GM18867 (cell line): ENCODE data around the gene NPHS1.
"Not testable (repeated sequence)": the region's sequence is repeated elsewhere in the genome, so short reads cannot be mapped to it uniquely, and the experiment has no call there.

Source experiments
- ATAC-seq: cut with Tn5 transposase; IDR thresholded peaks from one replicate; pipeline ENCODE4 v1.9.1; 2021; ENCODE audit warnings: mild to moderate bottlenecking, moderate library complexity; ENCODE audit not compliant: unreplicated experiment

The NPHS1 gene

DNA sequence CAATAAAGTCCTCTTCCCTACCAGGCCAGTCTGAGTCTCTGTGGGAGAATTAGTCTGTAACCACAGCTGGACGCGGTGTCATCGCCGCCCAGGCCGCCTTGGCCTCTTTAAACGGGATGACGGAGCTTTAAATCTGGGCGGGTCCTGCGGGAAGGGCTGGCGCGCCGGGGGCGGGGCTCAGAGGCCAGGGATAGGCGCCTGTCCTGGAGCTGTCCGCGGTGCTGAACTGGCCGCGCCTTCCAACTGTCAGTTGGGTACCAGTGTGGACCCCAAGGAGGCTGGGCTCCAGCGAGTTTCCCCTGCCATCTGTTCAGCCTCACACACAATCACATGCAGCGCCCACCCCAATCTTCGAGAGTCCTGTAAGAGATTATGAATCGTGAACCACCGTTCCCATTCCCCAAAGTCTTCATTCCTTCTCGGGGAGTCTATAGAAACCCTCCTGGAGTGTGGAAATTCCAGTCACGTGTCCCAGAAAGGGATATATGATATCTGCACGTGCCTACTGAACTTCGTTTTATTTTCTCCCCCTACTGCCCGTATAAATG, 27.5 kb upstream of the NPHS1 start:
- no peak for ATAC-seq

DNA sequence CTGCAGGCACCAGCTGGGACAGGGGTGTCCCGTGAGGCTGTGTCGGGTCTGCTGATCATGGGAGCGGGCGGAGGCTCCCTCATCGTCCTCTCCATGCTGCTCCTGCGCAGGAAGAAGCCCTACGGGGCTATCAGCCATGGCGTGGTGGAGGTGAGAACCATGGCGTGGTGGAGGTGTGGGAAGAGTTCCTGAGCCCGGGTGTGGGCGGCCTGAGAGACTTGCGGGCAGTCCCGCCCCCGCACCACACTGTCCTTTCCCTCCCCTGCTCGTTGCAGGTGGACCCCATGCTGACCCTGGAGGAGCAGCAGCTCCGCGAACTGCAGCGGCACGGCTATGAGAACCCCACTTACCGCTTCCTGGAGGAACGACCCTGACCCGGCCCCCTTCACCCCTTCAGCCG, 26.8 kb upstream of the NPHS1 start:
- no peak for ATAC-seq

DNA sequence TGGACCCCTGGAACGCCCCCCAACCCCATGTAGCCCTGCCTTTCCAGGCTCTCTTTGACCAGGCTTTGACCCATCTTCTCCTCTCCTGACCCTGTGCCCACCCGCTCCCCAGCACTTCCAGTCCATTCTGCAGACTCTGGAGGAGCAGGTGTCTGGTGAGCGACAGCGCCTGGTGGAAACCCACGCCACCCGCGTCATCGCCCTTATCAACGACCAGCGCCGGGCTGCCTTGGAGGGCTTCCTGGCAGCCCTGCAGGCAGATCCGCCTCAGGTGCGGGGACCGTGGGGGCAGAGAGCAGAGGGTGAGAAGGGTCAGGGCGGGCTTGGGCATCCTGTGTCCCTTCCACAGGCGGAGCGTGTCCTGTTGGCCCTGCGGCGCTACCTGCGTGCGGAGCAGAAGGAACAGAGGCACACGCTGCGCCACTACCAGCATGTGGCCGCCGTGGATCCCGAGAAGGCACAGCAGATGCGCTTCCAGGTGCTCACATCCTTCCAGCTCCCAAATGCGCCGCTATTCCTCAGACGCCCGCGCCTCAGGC, 22.2 kb upstream of the NPHS1 start:
- no peak for ATAC-seq

DNA sequence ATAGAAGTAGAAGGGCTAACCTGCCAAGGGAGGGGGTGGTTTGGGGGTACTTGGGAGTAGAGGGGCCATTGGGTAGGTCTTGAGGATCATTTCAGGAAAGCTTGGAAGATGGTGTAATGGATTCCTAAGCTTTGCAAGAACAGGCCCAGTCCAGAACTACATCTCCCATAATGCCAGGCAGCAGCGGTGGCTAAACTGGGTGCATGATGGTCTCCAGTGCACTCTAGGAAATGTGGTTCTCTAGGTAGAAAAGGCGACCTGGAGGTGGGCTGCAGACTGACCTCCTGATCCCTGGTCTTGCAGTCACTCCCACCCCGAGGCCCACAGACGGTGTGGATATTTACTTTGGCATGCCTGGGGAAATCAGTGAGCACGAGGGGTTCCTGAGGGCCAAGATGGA, 19.9 kb upstream of the NPHS1 start:
- no peak for ATAC-seq

DNA sequence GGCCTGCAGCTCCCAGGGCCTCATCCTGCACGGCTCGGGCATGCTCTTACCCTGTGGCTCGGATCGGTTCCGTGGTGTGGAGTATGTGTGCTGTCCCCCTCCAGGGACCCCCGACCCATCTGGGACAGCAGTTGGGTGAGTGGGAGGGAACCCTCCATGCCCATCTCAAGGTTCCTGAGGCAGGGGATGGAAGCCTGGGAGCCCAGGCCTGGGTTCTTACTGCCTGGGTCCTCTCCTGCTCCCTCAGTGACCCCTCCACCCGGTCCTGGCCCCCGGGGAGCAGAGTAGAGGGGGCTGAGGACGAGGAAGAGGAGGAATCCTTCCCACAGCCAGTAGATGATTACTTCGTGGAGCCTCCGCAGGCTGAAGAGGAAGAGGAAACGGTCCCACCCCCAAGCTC, 19.3 kb upstream of the NPHS1 start:
- no peak for ATAC-seq

DNA sequence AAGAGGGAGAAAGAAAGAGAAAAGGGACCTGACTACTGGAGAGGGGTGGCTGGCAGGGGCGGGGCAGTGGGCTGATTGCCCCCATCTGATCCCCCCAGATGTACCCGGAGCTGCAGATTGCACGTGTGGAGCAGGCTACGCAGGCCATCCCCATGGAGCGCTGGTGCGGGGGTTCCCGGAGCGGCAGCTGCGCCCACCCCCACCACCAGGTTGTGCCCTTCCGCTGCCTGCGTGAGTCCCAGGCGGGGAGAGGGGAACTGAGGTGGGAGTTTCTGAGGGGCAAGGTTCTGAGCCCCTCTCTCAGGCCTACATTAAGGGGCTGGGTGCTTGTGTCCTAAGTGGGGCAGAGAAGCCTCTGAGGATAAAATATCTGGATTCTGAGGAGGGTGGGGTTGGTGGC, 18.5 kb upstream of the NPHS1 start:
- no peak for ATAC-seq

DNA sequence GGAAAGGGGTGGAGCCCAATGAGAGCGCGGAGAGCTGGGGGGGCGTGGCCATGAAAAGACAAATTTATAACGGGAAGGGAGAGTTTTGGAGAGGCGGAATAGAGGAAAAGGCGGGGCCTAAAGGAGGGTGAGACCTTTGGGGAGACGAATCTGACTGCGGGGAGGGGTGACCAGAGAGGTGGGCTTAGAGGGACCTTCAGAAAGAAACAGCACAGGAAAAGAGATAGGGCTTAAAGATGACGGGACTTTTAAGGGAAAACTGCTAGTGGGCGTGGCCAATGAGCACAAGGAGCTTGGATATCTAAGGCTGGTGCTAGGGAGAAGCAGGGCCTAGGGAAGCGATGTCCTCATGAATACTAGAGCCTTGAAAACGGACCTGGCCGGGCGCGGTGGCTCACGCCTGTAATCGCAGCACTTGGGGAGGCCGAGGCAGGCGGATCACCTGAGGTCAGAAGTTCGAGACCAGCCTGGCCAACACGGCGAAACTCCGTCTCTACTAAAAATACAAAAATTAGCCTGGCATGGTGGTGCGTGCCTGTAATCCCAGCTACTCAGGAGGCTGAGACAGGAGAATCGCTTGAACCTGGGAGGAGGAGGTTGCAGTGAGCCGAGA, 17.9 kb upstream of the NPHS1 start:
- ATAC-seq = not testable (repeated sequence)

DNA sequence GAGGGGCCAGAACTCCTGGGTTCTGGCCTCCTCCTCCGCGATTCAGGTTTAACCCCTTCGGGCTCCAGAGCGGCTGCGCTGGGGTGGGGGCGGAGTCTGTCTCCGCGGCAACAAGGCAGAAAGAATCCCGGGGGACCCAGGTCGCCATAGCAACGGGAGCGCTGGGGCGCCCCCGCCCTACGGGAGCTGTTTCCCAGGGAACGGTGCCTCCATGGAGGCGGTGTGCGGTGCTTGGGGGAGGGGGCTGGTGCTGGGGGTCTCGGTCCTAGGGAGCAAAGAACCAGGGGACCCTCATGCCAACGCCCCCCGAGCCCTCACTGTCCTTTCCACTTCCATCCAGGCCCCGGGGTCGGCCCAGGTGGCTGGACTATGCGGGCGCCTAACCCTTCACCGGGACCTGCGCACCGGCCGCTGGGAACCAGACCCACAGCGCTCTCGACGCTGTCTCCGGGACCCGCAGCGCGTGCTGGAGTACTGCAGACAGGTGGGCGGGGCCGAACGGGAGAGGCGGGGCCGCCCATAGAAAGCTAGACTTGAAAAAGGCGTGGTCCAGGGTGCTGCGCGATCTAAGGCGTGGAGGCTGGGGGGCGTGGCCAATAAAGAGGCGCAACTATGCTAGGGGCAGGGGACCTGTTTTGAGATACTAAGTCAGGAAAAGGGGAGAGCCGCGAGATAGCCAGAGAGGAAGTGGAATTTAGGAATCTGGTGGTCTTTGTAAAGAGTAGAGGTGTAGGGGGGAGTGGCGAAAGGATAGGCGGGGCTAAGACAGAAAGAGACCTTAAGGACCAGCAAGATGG, 17.2 kb upstream of the NPHS1 start:
- ATAC-seq = no peak

DNA sequence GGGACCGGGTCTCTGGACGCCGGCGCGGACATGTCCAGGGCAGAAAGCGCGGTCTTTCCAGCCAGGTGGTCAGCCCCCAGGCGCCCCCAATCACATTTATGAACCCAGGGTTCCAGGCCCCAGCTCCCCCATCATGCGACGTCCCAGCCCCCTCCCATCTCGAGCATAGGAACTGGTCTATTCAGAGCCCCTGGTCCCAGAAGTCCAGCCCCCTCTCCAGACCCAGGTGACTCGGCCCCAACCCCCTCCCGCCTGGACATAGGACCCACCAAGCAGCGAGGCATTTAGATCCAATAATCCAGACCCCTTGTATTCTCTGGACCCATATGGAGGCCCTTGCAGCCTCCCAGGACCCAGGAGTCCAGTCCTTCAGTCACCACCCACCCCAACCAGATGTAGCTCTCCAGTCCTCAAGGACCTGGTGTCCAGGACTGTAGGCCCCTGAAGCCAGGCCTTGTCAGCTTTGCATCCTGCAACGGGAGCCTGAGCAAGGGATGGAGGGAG, 16.6 kb upstream of the NPHS1 start:
- ATAC-seq = no peak

DNA sequence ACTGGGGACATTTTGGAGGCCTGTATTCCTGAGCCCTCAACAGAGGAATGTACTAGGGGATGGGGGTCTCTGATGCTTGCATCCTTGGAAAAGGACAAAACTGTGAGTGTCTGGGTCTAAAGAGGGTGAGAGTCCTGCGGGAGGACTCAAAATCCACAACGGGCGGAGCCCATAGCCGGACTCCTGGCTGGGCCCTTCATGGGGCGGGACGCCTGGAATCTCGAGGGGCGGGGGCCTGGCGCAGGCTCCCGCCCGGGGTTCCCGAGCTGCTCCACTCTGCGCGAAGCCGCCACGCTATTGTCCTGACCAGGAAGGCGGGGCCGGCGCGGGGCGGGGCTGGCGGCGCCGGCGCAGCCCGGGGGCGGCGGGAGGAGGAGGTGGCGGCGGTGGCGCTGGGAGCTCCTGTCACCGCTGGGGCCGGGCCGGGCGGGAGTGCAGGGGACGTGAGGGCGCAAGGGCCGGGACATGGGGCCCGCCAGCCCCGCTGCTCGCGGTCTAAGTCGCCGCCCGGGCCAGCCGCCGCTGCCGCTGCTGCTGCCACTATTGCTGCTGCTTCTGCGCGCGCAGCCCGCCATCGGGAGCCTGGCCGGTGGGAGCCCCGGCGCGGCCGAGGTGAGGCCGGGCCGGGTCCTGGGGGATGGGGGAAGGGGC, 16.0 kb upstream of the NPHS1 start, which contains the start of gene APLP1:
TSS of gene APLP1 (plus strand) at position 403 of the 651 bp plus-strand sequence. CDS start at position 466, 63 bp downstream.
- ATAC-seq = peak; percentile 53

DNA sequence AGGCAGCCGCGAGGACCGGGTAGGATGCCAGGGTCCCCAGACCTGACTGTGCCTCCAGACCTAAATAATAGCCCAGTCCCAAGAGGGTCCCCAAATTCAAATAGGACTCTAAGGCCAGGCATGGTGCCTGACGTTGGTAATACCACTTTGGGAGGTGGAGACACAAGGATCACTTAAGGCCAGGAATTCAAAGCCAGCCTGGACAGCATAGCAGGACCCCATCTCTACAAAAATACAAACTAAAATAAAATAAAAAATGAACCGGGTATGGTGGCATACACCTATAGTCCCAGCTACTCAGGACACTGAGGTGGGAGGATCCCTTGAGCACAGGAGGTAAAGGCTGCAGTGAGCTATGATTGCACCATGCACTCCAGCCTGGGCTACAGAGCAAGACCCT, 10.7 kb upstream of the NPHS1 start:
- no peak for ATAC-seq

DNA sequence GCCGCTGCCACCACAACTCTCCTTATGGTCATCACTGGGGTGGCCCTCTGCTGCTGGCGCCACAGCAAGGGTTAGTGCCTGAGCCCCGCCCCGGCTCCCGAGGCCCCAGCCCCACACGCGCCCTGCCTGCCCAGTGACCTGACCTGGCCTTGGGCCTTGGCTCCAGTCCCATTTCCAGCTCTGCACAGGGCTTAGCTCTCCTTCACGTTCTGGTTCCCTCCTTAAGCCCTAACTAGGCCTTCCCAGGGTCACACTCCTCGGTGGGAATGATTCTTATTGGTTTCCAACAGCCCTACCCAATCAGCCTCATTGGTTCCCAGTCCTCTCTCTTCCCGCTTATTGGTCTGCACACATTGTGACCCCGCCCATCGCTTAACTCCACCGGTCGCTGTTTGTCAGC, 10.2 kb upstream of the NPHS1 start:
- ATAC-seq = no peak

DNA sequence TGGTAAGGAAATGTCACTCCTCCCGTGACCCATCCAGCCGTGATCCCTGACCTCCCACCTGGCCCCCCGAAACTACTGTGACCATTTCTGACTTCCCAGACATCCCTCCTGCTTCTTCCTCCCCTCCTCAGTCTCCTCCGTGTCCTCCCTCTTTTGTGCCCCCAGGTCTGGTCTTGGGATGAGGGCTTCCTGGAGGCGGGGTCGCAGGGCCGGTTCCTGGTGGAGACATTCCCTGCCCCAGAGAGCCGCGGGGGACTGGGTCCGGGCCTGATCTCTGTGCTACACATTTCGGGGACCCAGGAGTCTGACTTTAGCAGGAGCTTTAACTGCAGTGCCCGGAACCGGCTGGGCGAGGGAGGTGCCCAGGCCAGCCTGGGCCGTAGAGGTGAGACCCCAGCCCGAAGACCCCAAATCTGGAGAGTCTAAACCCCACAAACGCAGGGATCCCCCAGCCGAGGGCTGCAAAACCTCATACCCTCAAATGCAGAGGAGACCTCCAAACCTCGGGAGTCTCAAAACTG, 9.4 kb upstream of the NPHS1 start:
- ATAC-seq = no peak

DNA sequence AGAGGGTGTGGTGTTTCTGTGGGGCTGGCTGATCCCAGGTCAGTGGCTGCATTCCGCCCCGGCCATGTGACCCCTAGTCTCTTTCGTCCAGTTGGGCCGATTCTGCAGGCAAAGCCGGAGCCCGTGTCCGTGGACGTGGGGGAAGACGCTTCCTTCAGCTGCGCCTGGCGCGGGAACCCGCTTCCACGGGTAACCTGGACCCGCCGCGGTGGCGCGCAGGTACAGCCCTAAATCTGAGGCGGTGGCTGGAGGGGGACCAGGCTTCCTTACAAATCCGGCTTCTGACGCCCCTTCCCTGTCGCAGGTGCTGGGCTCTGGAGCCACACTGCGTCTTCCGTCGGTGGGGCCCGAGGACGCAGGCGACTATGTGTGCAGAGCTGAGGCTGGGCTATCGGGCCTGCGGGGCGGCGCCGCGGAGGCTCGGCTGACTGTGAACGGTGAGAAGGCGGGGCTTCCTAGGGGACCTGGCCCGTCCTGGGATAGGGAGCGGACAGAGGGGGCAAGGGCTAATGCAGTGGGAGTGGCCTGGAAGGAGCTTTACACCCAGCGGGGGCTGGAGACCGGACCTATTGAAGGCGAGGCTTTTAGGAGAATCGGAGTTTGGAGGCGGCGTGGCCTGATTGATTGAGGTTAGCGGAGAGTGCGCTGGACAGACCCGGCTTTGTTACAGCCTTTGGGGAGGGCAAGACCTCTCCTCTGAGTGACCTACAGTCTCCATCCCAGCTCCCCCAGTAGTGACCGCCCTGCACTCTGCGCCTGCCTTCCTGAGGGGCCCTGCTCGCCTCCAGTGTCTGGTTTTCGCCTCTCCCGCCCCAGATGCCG, 8.7 kb upstream of the NPHS1 start:
- no peak for ATAC-seq

DNA sequence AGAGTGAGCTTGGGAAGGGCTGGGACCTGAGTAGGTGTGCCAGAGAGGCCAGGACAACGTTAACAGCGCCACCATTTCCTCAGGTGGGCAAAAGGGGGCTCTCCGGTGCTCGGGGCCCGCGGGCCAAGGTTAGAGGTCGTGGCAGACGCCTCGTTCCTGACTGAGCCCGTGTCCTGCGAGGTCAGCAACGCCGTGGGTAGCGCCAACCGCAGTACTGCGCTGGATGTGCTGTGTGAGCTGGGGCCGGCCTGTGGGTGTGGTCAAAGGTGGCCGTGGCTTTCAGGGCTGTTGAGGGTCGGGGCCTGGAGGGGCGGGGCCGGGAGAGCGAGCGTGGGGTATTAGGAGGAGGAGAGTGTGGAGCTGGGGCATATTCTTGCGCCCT, 8.1 kb upstream of the NPHS1 start:
- ATAC-seq = no peak

DNA sequence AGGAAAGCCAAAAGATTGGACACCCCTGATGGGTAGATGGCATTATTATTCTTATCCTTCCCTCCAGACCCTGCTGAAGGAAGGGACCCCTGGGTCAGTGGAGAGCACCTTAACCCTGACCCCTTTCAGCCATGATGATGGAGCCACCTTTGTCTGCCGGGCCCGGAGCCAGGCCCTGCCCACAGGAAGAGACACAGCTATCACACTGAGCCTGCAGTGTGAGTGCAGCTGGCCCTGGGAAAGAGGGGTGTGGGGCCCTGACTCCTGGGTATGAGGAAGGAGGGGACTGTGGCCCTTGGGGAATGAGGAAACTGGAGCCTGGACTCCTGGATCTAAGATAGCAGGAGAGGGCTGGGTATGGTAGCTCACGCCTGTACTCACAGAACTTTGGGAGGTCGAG, 7.1 kb upstream of the NPHS1 start:
- no peak for ATAC-seq

DNA sequence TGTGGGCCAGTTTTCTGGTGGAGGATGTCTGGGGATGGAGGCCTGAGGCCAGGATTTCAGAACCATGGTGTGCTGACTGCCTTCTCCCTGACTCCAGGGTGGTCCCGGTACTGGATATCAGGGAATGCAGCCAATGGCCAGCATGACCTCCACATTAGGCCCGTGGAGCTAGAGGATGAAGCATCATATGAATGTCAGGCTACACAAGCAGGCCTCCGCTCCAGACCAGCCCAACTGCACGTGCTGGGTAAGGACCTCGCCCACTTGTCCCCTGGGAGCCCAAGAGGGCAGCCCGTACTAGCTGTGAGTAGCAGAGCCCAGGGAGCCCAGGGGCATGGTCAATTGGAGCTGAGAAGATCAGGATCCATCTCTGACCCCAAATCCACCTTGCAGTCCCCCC, 6.0 kb upstream of the NPHS1 start:
- ATAC-seq = no peak

DNA sequence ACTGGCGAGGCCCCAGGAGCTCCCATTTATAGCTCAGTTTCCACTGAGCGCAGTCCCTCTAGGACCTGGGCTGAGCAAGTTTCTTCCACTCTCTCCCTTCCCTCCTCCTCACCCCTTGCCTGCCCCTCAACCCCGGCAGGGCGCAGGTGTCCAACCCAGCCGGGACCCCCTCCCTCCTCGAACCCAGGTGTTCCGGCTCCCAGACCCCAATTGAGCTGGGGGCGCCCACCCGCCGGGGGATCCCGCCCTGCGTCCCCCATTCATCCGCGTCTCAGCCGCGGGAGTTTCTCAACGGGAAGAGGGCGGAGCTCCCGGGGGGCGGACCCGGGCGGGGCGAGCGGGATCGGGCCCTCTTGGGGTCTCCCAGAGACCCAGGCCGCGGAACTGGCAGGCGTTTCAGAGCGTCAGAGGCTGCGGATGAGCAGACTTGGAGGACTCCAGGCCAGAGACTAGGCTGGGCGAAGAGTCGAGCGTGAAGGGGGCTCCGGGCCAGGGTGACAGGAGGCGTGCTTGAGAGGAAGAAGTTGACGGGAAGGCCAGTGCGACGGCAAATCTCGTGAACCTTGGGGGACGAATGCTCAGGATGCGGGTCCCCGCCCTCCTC, 4.3 kb upstream of the NPHS1 start, which contains the start of gene KIRREL2:
TSS of gene KIRREL2 (plus strand) at position 366 of the 604 bp plus-strand sequence. CDS start at position 575, 209 bp downstream.
- ATAC-seq = no peak

DNA sequence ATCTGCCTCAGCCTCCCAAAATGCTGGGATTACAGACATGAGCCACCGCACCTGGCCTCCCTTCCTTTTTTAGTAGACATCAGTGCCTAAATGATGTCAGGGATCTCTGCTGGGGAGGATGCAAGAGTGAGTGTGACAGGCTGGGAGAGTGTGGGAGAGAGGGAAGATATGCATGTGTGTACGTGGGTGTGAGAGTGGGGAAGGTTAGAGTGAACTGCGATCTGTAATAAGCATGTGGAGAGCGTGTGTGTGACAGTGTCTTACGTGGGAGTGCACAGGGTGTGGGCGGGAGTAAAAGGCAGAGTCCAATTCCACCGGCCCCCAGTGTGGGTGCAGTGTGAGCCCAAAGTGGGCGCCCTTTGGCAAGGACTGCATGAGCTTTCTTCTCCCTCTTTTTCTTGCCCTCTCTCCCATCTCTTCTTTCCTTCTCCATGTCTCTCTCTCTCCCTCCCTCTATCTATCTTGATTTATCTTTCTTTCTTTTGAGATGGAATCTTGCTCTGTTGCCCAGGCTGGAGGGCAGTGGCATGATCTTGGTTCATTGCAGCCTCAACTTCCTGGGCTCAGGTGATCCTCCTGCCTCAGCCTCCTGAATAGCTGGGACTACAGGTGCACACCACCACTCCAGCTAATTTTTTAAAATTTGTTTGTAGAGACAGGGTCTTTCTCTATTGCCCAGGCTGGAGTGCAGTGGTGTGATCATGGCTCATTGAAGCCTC, 893 bp upstream of the NPHS1 start:
- ATAC-seq = no peak
